HEK293 (cell line): Measurements from ENCODE around the gene RPL13A.
A peak's percentile ranks its signal among the peaks of the same experiment; 100 is the strongest.

Source experiments
- GFI1B ChIP-seq: fragments of 450-650 bp; formaldehyde crosslinking; IDR thresholded peaks from 2 replicates; pipeline ENCODE4 v1.5.1; 2016; ENCODE audit warnings: missing biosample characterization, missing genetic modification characterization
- KLF16 ChIP-seq: fragments of 450-650 bp; formaldehyde crosslinking; IDR thresholded peaks from 2 replicates; pipeline ENCODE4 v1.5.1; 2017; ENCODE audit warnings: missing biosample characterization, missing genetic modification characterization
- SALL2 ChIP-seq: fragments of 450-650 bp; formaldehyde crosslinking; IDR thresholded peaks from 2 replicates; pipeline ENCODE4 v1.5.0; 2017; ENCODE audit warnings: missing biosample characterization, mild to moderate bottlenecking, missing genetic modification characterization, borderline replicate concordance
- SP7 ChIP-seq: fragments of 450-650 bp; formaldehyde crosslinking; IDR thresholded peaks from 2 replicates; pipeline ENCODE4 v1.5.1; 2016; ENCODE audit warnings: missing biosample characterization, missing genetic modification characterization
- YY2 ChIP-seq: fragments of 450-650 bp; formaldehyde crosslinking; IDR thresholded peaks from 2 replicates; pipeline ENCODE4 v1.5.1; 2016; ENCODE audit warnings: missing biosample characterization, missing genetic modification characterization
- ZBTB17 ChIP-seq: fragments of 450-650 bp; formaldehyde crosslinking; IDR thresholded peaks from 2 replicates; pipeline ENCODE4 v1.5.1; 2016; ENCODE audit warnings: missing biosample characterization, missing genetic modification characterization
- ZBTB21 ChIP-seq: fragments of 450-650 bp; formaldehyde crosslinking; IDR thresholded peaks from 2 replicates; pipeline ENCODE4 v1.5.1; 2017; ENCODE audit warnings: missing biosample characterization, missing genetic modification characterization
- ZEB2 ChIP-seq: fragments of 450-650 bp; formaldehyde crosslinking; IDR thresholded peaks from 2 replicates; pipeline ENCODE4 v1.5.1; 2016; ENCODE audit warnings: missing biosample characterization, missing genetic modification characterization
- ZNF157 ChIP-seq: fragments of 450-650 bp; formaldehyde crosslinking; IDR thresholded peaks from 2 replicates; pipeline ENCODE4 v1.5.1; 2016; ENCODE audit warnings: missing biosample characterization, missing genetic modification characterization
- ZNF169 ChIP-seq: fragments of 450-650 bp; formaldehyde crosslinking; IDR thresholded peaks from 2 replicates; pipeline ENCODE4 v1.5.1; 2016; ENCODE audit warnings: missing biosample characterization, missing genetic modification characterization
- ZNF214 ChIP-seq: fragments of 450-650 bp; formaldehyde crosslinking; IDR thresholded peaks from 2 replicates; pipeline ENCODE4 v1.5.1; 2017; ENCODE audit warnings: missing biosample characterization, mild to moderate bottlenecking, missing genetic modification characterization, borderline replicate concordance
- ZNF302 ChIP-seq: fragments of 450-650 bp; formaldehyde crosslinking; IDR thresholded peaks from 2 replicates; pipeline ENCODE4 v1.5.1; 2016; ENCODE audit warnings: missing biosample characterization, missing genetic modification characterization, low read depth
- ZNF324 ChIP-seq: fragments of 450-650 bp; formaldehyde crosslinking; IDR thresholded peaks from 2 replicates; pipeline ENCODE4 v1.5.1; 2016; ENCODE audit warnings: missing biosample characterization, missing genetic modification characterization
- ZNF391 ChIP-seq: fragments of 450-650 bp; formaldehyde crosslinking; IDR thresholded peaks from 2 replicates; pipeline ENCODE4 v1.5.1; 2016; ENCODE audit warnings: low read depth, missing biosample characterization, missing genetic modification characterization, borderline replicate concordance
- ZNF394 ChIP-seq: fragments of 450-650 bp; formaldehyde crosslinking; IDR thresholded peaks from 2 replicates; pipeline ENCODE4 v1.5.1; 2016; ENCODE audit warnings: missing biosample characterization, missing genetic modification characterization, mild to moderate bottlenecking, moderate library complexity, borderline replicate concordance
- ZNF510 ChIP-seq: fragments of 450-650 bp; formaldehyde crosslinking; IDR thresholded peaks from 2 replicates; pipeline ENCODE4 v1.5.1; 2018; ENCODE audit warnings: mild to moderate bottlenecking, missing genetic modification characterization, missing biosample characterization; ENCODE audit not compliant: insufficient replicate concordance
- ZNF549 ChIP-seq: fragments of 450-650 bp; IDR thresholded peaks from 2 replicates; pipeline ENCODE4 v1.5.1; 2018; ENCODE audit warnings: missing biosample characterization, missing genetic modification characterization, mild to moderate bottlenecking, inconsistent platforms, moderate library complexity
- ZNF555 ChIP-seq: fragments of 450-650 bp; formaldehyde crosslinking; conservative IDR thresholded peaks from 2 replicates; pipeline ENCODE4 v1.5.1; 2017; ENCODE audit warnings: missing biosample characterization, mild to moderate bottlenecking, missing genetic modification characterization, inconsistent platforms
- ZNF561 ChIP-seq: fragments of 450-650 bp; IDR thresholded peaks from 2 replicates; pipeline ENCODE4 v1.5.1; 2018; ENCODE audit warnings: missing biosample characterization, missing genetic modification characterization, borderline replicate concordance
- ZNF621 ChIP-seq: fragments of 450-650 bp; formaldehyde crosslinking; IDR thresholded peaks from 2 replicates; pipeline ENCODE4 v1.5.1; 2017; ENCODE audit warnings: missing biosample characterization, missing genetic modification characterization
- ZNF623 ChIP-seq: fragments of 450-650 bp; formaldehyde crosslinking; IDR thresholded peaks from 2 replicates; pipeline ENCODE4 v1.5.1; 2016; ENCODE audit warnings: missing biosample characterization, missing genetic modification characterization
- ZNF658 ChIP-seq: fragments of 450-650 bp; formaldehyde crosslinking; IDR thresholded peaks from 2 replicates; pipeline ENCODE4; 2016; ENCODE audit warnings: missing biosample characterization, missing genetic modification characterization
- ZNF670 ChIP-seq: fragments of 450-650 bp; formaldehyde crosslinking; IDR thresholded peaks from 2 replicates; pipeline ENCODE4 v1.5.1; 2016; ENCODE audit warnings: missing biosample characterization, missing genetic modification characterization, low read depth
- ZNF843 ChIP-seq: fragments of 450-650 bp; formaldehyde crosslinking; IDR thresholded peaks from 2 replicates; pipeline ENCODE4 v1.5.1; 2016; ENCODE audit warnings: missing biosample characterization, missing genetic modification characterization
- ZXDB ChIP-seq: fragments of 450-650 bp; formaldehyde crosslinking; IDR thresholded peaks from 2 replicates; pipeline ENCODE4 v1.5.1; 2016; ENCODE audit warnings: missing biosample characterization, missing genetic modification characterization
- TF ChIP-seq, protein P1 (sequence below): fragments of 450-650 bp; formaldehyde crosslinking; IDR thresholded peaks from 2 replicates; pipeline ENCODE4 v1.5.1; 2017; ENCODE audit warnings: missing biosample characterization, mild to moderate bottlenecking, missing genetic modification characterization, moderate library complexity
- TF ChIP-seq, protein P2 (sequence below): fragments of 450-650 bp; formaldehyde crosslinking; conservative IDR thresholded peaks from 2 replicates; pipeline ENCODE4 v1.5.1; 2016; ENCODE audit warnings: low read depth, missing biosample characterization, missing genetic modification characterization
- TF ChIP-seq, protein P3 (sequence below): sonication (generic); formaldehyde crosslinking; IDR thresholded peaks from 2 replicates; pipeline ENCODE4 v1.8.1; 2022; ENCODE audit warnings: mild to moderate bottlenecking, moderate library complexity, missing genetic modification reagents
- TF ChIP-seq, protein P4 (sequence below): fragments of 450-650 bp; formaldehyde crosslinking; IDR thresholded peaks from 2 replicates; pipeline ENCODE4 v1.5.1; 2016; ENCODE audit warnings: missing biosample characterization, missing genetic modification characterization
- TF ChIP-seq, protein P5 (sequence below): fragments of 450-650 bp; formaldehyde crosslinking; optimal IDR thresholded peaks from 2 replicates; pipeline ENCODE3; 2016; ENCODE audit warnings: missing biosample characterization, mild to moderate bottlenecking, missing genetic modification characterization

Gene RPL13A

DNA sequence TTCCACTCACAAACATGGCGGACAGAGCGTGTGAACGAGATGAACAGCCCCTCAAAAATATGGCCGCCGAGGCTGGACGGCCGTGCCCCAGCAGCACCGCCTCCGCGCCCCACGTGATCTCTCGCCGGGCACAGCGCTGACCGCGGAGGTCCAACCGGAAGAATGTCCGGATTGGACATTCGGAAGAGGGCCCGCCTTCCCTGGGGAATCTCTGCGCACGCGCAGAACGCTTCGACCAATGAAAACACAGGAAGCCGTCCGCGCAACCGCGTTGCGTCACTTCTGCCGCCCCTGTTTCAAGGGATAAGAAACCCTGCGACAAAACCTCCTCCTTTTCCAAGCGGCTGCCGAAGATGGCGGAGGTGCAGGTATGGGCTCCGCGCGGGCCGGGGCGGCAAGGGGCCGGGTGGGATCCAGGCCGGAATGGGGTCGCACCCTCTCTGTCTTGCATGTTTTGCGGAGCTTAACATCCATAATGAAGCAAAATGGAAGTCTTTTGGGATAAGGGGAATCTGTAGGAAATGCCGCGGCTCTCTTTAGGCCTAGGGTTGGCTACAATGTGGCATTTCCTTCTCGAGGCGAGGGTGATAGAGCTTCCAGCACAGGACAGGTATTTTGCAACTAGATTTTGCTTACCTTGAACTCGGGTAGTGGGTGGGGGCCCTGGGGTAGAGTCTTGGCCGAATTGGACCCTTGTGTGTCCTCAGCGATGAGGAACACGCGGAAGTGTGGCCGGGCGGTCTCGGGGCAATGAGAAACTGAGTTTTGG, at the start of gene RPL13A (continued):
- TF ChIP-seq, protein P1, sequence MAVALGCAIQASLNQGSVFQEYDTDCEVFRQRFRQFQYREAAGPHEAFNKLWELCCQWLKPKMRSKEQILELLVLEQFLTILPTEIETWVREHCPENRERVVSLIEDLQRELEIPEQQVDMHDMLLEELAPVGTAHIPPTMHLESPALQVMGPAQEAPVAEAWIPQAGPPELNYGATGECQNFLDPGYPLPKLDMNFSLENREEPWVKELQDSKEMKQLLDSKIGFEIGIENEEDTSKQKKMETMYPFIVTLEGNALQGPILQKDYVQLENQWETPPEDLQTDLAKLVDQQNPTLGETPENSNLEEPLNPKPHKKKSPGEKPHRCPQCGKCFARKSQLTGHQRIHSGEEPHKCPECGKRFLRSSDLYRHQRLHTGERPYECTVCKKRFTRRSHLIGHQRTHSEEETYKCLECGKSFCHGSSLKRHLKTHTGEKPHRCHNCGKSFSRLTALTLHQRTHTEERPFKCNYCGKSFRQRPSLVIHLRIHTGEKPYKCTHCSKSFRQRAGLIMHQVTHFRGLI (tag by site-specific recombination) = peak; percentile 34; the same call in 1 of the 2 replicates
- TF ChIP-seq ZXDB (peak; percentile 100), SALL2 (tag by site-specific recombination) (no peak), ZNF549 (tag by site-specific recombination) (no peak), ZNF555 (tag by site-specific recombination) (no peak), ZNF391 (tag by site-specific recombination) (peak; percentile 72; the same call in 1 of the 2 replicates), ZNF670 (tag by site-specific recombination) (no peak), ZEB2 (tag by site-specific recombination) (peak; percentile 50), ZNF561 (tag by site-specific recombination) (peak; percentile 69; the same call in 1 of the 2 replicates), ZNF169 (tag by site-specific recombination) (no peak), ZNF324 (tag by site-specific recombination) (no peak), ZNF157 (no peak), ZBTB21 (tag by site-specific recombination) (peak; percentile 95), ZNF302 (tag by site-specific recombination) (no peak), ZNF623 (tag by site-specific recombination) (peak; percentile 29; the same call in 1 of the 2 replicates), ZNF621 (tag by site-specific recombination) (no peak), KLF16 (tag by site-specific recombination) (peak; percentile 93), ZBTB17 (tag by site-specific recombination) (peak; percentile 65; the same call in 1 of the 2 replicates), SP7 (peak; percentile 72; the same call in 1 of the 2 replicates), ZNF658 (no peak), YY2 (tag by site-specific recombination) (peak; percentile 85), ZNF843 (tag by site-specific recombination) (0 out of 2 replicates have a peak, but pooled peaks have one; percentile 31), GFI1B (tag by site-specific recombination) (no peak), ZNF214 (tag by site-specific recombination) (no peak), ZNF510 (no peak), ZNF394 (tag by site-specific recombination) (peak; percentile 20; the same call in 1 of the 2 replicates)
- TF ChIP-seq, protein P2, sequence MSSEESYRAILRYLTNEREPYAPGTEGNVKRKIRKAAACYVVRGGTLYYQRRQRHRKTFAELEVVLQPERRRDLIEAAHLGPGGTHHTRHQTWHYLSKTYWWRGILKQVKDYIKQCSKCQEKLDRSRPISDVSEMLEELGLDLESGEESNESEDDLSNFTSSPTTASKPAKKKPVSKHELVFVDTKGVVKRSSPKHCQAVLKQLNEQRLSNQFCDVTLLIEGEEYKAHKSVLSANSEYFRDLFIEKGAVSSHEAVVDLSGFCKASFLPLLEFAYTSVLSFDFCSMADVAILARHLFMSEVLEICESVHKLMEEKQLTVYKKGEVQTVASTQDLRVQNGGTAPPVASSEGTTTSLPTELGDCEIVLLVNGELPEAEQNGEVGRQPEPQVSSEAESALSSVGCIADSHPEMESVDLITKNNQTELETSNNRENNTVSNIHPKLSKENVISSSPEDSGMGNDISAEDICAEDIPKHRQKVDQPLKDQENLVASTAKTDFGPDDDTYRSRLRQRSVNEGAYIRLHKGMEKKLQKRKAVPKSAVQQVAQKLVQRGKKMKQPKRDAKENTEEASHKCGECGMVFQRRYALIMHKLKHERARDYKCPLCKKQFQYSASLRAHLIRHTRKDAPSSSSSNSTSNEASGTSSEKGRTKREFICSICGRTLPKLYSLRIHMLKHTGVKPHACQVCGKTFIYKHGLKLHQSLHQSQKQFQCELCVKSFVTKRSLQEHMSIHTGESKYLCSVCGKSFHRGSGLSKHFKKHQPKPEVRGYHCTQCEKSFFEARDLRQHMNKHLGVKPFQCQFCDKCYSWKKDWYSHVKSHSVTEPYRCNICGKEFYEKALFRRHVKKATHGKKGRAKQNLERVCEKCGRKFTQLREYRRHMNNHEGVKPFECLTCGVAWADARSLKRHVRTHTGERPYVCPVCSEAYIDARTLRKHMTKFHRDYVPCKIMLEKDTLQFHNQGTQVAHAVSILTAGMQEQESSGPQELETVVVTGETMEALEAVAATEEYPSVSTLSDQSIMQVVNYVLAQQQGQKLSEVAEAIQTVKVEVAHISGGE (tag by site-specific recombination) = peak; percentile 42
- TF ChIP-seq, protein P3, sequence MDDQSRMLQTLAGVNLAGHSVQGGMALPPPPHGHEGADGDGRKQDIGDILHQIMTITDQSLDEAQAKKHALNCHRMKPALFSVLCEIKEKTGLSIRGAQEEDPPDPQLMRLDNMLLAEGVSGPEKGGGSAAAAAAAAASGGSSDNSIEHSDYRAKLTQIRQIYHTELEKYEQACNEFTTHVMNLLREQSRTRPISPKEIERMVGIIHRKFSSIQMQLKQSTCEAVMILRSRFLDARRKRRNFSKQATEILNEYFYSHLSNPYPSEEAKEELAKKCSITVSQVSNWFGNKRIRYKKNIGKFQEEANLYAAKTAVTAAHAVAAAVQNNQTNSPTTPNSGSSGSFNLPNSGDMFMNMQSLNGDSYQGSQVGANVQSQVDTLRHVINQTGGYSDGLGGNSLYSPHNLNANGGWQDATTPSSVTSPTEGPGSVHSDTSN (CRISPR knock-in tag) = no peak
- TF ChIP-seq, protein P4, sequence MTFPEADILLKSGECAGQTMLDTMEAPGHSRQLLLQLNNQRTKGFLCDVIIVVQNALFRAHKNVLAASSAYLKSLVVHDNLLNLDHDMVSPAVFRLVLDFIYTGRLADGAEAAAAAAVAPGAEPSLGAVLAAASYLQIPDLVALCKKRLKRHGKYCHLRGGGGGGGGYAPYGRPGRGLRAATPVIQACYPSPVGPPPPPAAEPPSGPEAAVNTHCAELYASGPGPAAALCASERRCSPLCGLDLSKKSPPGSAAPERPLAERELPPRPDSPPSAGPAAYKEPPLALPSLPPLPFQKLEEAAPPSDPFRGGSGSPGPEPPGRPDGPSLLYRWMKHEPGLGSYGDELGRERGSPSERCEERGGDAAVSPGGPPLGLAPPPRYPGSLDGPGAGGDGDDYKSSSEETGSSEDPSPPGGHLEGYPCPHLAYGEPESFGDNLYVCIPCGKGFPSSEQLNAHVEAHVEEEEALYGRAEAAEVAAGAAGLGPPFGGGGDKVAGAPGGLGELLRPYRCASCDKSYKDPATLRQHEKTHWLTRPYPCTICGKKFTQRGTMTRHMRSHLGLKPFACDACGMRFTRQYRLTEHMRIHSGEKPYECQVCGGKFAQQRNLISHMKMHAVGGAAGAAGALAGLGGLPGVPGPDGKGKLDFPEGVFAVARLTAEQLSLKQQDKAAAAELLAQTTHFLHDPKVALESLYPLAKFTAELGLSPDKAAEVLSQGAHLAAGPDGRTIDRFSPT (tag by site-specific recombination) = peak; percentile 69
- TF ChIP-seq, protein P5, sequence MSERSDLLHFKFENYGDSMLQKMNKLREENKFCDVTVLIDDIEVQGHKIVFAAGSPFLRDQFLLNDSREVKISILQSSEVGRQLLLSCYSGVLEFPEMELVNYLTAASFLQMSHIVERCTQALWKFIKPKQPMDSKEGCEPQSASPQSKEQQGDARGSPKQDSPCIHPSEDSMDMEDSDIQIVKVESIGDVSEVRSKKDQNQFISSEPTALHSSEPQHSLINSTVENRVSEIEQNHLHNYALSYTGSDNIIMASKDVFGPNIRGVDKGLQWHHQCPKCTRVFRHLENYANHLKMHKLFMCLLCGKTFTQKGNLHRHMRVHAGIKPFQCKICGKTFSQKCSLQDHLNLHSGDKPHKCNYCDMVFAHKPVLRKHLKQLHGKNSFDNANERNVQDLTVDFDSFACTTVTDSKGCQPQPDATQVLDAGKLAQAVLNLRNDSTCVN (tag by site-specific recombination) = peak; percentile 86
